GM12891 (cell line): ENCODE measurements around the gene ATF3.

Experiments used
- POLR2A ChIP-seq: IDR thresholded peaks from 2 replicates; pipeline ENCODE4 v1.6.1; 2011; ENCODE audit warnings: low read depth, low read length, control low read depth
- POLR2AphosphoS5 ChIP-seq: IDR thresholded peaks from 2 replicates; pipeline ENCODE4 v1.6.1; 2011; ENCODE audit warnings: low read depth, low read length, control low read depth
- POU2F2 ChIP-seq: IDR thresholded peaks from 2 replicates; pipeline ENCODE4 v1.6.1; 2011; ENCODE audit warnings: low read depth, mild to moderate bottlenecking, control low read depth, low read length, moderate library complexity

- TF ChIP-seq POLR2AphosphoS5: no peak
- no peak for TF ChIP-seq POLR2A
- no peak for TF ChIP-seq POU2F2
Observed at GRCh38 chr1:212597487-212597886, 11.1 kb upstream of the ATF3 start.
